GM23248 (cell line): ENCODE results near the gene TRPM2. TPM values are rescaled to one million over a fixed set of nuclear protein-coding genes. Genes with fewer than 3 reads are reported as not detected.

Experiments used
- DNase-seq: peaks from one replicate; pipeline ENCODE4 v3.0.0-alpha.2; 2015
- H2AFZ ChIP-seq: fragments of 200-600 bp; sonication (generic); 2 replicates; pipeline ENCODE4 v1.6.1; 2016; ENCODE audit warnings: antibody characterized with exemption
- H3F3A ChIP-seq: fragments of 200-600 bp; sonication (generic); 2 replicates; pipeline ENCODE4 v1.6.1; 2016; ENCODE audit warnings: mild to moderate bottlenecking, antibody characterized with exemption, mixed run types; ENCODE audit not compliant: insufficient read depth
- H3K27ac ChIP-seq: fragments of 200-600 bp; sonication (generic); 2 replicates; pipeline ENCODE4 v1.5.1; 2016; ENCODE audit warnings: mild to moderate bottlenecking
- H3K27me3 ChIP-seq: fragments of 200-600 bp; sonication (generic); replicated peaks from 2 replicates; pipeline ENCODE4 v1.6.1; 2016; ENCODE audit warnings: mild to moderate bottlenecking; ENCODE audit not compliant: insufficient read depth
- H3K36me3 ChIP-seq: fragments of 200-600 bp; sonication (generic); 2 replicates; pipeline ENCODE4 v1.6.1; 2016; ENCODE audit warnings: low read depth, mild to moderate bottlenecking
- H3K4me1 ChIP-seq: fragments of 200-600 bp; sonication (generic); 2 replicates; pipeline ENCODE4 v1.6.1; 2016; ENCODE audit warnings: mild to moderate bottlenecking; ENCODE audit not compliant: insufficient read depth
- H3K4me2 ChIP-seq: fragments of 200-600 bp; sonication (generic); one replicate; pipeline ENCODE4 v1.6.1; 2016; ENCODE audit warnings: mild to moderate bottlenecking; ENCODE audit not compliant: unreplicated experiment
- H3K4me3 ChIP-seq: fragments of 200-600 bp; sonication (generic); 2 replicates; pipeline ENCODE4 v1.5.1; 2016; ENCODE audit warnings: mild to moderate bottlenecking
- H3K79me2 ChIP-seq: fragments of 200-600 bp; sonication (generic); 2 replicates; pipeline ENCODE4 v1.6.1; 2016; ENCODE audit warnings: mild to moderate bottlenecking; ENCODE audit not compliant: insufficient read depth
- H3K9ac ChIP-seq: fragments of 200-600 bp; sonication (generic); 2 replicates; pipeline ENCODE4 v1.6.1; 2016; ENCODE audit warnings: mild to moderate bottlenecking
- H3K9me2 ChIP-seq: fragments of 200-600 bp; sonication (generic); 2 replicates; pipeline ENCODE4 v1.6.1; 2016; ENCODE audit warnings: mixed run types, mild to moderate bottlenecking, moderate library complexity; ENCODE audit not compliant: insufficient read depth
- H3K9me3 ChIP-seq: fragments of 200-600 bp; sonication (generic); one replicate; pipeline ENCODE4 v1.6.1; 2017; ENCODE audit warnings: low read depth
- H4K20me1 ChIP-seq: fragments of 200-600 bp; sonication (generic); 2 replicates; pipeline ENCODE4 v1.6.0; 2016; ENCODE audit not compliant: insufficient read depth
- EZH2 ChIP-seq: fragments of 200-600 bp; sonication (generic); IDR thresholded peaks from 2 replicates; pipeline ENCODE4 v1.6.1; 2018; ENCODE audit warnings: antibody characterized with exemption, mild to moderate bottlenecking; ENCODE audit not compliant: insufficient read depth, poor library complexity, severe bottlenecking
- EZH2phosphoT487 ChIP-seq: fragments of 200-600 bp; sonication (generic); IDR thresholded peaks from 2 replicates; pipeline ENCODE4 v1.6.1; 2018; ENCODE audit warnings: antibody characterized with exemption, moderate library complexity, mild to moderate bottlenecking, low read depth; ENCODE audit not compliant: insufficient read depth
- WGBS, 2 experiments: methylation state at CpG; one replicate each; pipeline ENCODE4 v1.1.6; 2015 to 2017; ENCODE audit warnings: low lambda C conversion rate in 2 of 2, low coverage in 1 of 2; ENCODE audit errors: missing lambda C conversion rate in 2 of 2; 5-methylcytosine and 5-hydroxymethylcytosine counted together
- in situ Hi-C: fragments of 300-500 bp; cut with MboI; formaldehyde crosslinking; loops from 2 replicates; pipeline ENCODE4 v1.15.0; 2020
- polyA plus RNA-seq: library from polyadenylated mRNA; unstranded; fragments of >200 nt; fragmentation: Nextera tagmentation; extraction: Ambion mirVana; gene quantifications from 2 replicates; pipeline ENCODE4 v1.2.1, GENCODE V29; 2016
- total RNA-seq: library from RNA; depleted of rRNA; stranded (reverse); fragments of >200 nt; shearing (Covaris generic); gene quantifications from 2 replicates; pipeline ENCODE4 v1.2.3, GENCODE V29; 2014

Gene TRPM2
- total and polyA plus RNA-seq, 2 experiments from 2014 or later, result 0.22 TPM; not detected in 1

- Histone ChIP-seq H3K27ac (no peak overlapping the region), H3K4me3 (no peak overlapping the region), H3K36me3 (no peaks in the 10 kb centered on the region), H3K4me2 (no peak overlapping the region), H3F3A (no peaks in the 10 kb centered on the region), H3K9me2 (no peaks in the 10 kb centered on the region), H3K9me3 (no peaks in the 10 kb centered on the region), H2AFZ (no peak overlapping the region), H3K4me1 (no peaks in the 10 kb centered on the region), H3K9ac (no peak overlapping the region), H3K27me3 (no peaks in the 10 kb centered on the region), H4K20me1 (no peaks in the 10 kb centered on the region), H3K79me2 (peaks cover 59% of the 10 kb centered on the region)
- DNase-seq, result no peak
- no peak for TF ChIP-seq EZH2
- TF ChIP-seq EZH2phosphoT487, result no peak
- WGBS, 2 experiments, result 93 to 97% methylated on average over 12 to 21 of the region's 21 CpGs
- in situ Hi-C loops, result no loop called here
These were observed 46.3 kb upstream of the TRPM2 start for GRCh38 chr21:44306936-44307704.

DNA sequence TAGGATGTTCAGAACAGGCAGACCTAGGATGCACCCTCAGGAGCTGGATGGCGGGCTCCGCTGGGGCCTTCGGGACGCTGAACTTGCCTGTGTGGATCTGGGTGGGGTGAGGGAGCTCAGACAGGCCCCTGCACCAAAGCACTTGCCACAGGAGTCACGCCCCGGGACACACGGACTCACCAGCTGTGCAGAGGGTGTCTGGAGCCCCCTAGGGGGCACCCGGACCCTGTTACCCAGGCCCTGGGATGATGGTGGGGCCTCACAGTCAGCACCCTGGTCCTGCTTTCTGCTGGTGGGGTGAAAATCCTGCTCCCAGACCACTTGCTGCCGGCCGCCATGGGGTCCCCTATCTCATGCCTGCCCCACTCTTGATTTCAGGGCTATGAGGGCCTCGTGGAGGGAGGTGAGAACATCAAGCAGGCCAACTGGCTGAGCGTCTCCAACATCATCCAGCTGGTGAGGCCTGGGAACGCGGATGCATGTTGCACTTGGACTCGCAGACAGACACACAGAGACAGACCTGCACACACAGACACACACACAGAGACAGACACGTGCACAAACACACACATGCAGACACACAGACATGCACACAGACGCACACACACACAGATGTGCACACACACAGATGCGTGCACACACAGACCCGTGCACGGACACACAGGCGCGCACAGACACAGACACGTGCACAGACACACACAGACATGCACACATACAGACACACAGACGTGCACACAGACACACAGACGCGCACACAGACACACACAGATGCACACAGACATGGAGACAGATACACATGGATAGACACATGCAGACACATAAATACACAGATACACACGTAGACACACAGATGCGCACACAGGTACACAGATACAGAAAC lies 42.6 kb upstream of the TRPM2 start:
- H3K9me3 ChIP-seq, result no peaks in the 10 kb centered on the region
- TF ChIP-seq EZH2 (no peak), EZH2phosphoT487 (no peak)
- peaks cover 21% of the 10 kb centered on the region for H3K79me2 ChIP-seq
- no peaks in the 10 kb centered on the region for H4K20me1 ChIP-seq
- WGBS, 2 experiments, result 95 to 97% methylated on average over 28 of the region's 28 CpGs
- no peak overlapping the region for H3K9ac ChIP-seq
- H3K36me3 ChIP-seq, result no peaks in the 10 kb centered on the region
- no peaks in the 10 kb centered on the region for H3K4me1 ChIP-seq
- no peak overlapping the region for H3K27ac ChIP-seq
- in situ Hi-C loops, result no loop called here
- no peak for DNase-seq
- H3K4me2 ChIP-seq, result no peak overlapping the region
- H3F3A ChIP-seq, result no peaks in the 10 kb centered on the region
- no peaks in the 10 kb centered on the region for H3K9me2 ChIP-seq
- H3K27me3 ChIP-seq, result no peaks in the 10 kb centered on the region
- no peak overlapping the region for H2AFZ ChIP-seq
- no peak overlapping the region for H3K4me3 ChIP-seq

- Histone ChIP-seq H3K27ac (no peak overlapping the region), H3K4me2 (no peak overlapping the region), H3F3A (no peaks in the 10 kb centered on the region), H3K36me3 (no peaks in the 10 kb centered on the region), H3K9me2 (no peaks in the 10 kb centered on the region), H3K9ac (no peak overlapping the region), H3K9me3 (no peaks in the 10 kb centered on the region), H3K27me3 (no peaks in the 10 kb centered on the region), H2AFZ (no peak overlapping the region), H3K79me2 (peaks cover 11% of the 10 kb centered on the region), H3K4me1 (no peaks in the 10 kb centered on the region), H3K4me3 (no peak overlapping the region), H4K20me1 (no peaks in the 10 kb centered on the region)
- TF ChIP-seq EZH2phosphoT487 (no peak), EZH2 (no peak)
- 92 to 93% methylated on average over 22 of the region's 22 CpGs for WGBS, 2 experiments
- no peak for DNase-seq
- in situ Hi-C loops, result no loop called here
These were observed 41.3 kb upstream of the TRPM2 start for GRCh38 chr21:44312089-44312488.

GRCh38 chr21:44312716-44313115 lies 40.7 kb upstream of the TRPM2 start:
- no peak for TF ChIP-seq EZH2
- TF ChIP-seq EZH2phosphoT487, result no peak
- H3K9me3 ChIP-seq, result no peaks in the 10 kb centered on the region
- H3K27ac ChIP-seq, result no peak overlapping the region
- no peak overlapping the region for H3K9ac ChIP-seq
- H3K27me3 ChIP-seq, result no peaks in the 10 kb centered on the region
- peaks cover 6% of the 10 kb centered on the region for H3K79me2 ChIP-seq
- H3K4me3 ChIP-seq, result no peak overlapping the region
- no peaks in the 10 kb centered on the region for H3K4me1 ChIP-seq
- H3K36me3 ChIP-seq, result no peaks in the 10 kb centered on the region
- H2AFZ ChIP-seq, result no peak overlapping the region
- no peaks in the 10 kb centered on the region for H3F3A ChIP-seq
- 87 to 90% methylated on average over 19 of the region's 19 CpGs for WGBS, 2 experiments
- no peaks in the 10 kb centered on the region for H4K20me1 ChIP-seq
- no peaks in the 10 kb centered on the region for H3K9me2 ChIP-seq
- DNase-seq, result no peak
- in situ Hi-C loops, result no loop called here
- no peak overlapping the region for H3K4me2 ChIP-seq
